Mucosa of stomach (tissue), 1 donor: Measurements from ENCODE around the gene AFG3L2.
"Not testable (repeated sequence)": the region's sequence is repeated elsewhere in the genome, so short reads cannot be mapped to it uniquely, and the experiment has no call there.

ENCODE experiments used
- H3K27me3 ChIP-seq: one replicate; pipeline ENCODE4 v1.7.0; 2013; ENCODE audit warnings: mild to moderate bottlenecking, low read length; ENCODE audit not compliant: control insufficient read depth, insufficient read depth
- H3K36me3 ChIP-seq: one replicate; pipeline ENCODE4 v1.7.0; 2013; ENCODE audit warnings: low read length; ENCODE audit not compliant: control insufficient read depth, insufficient read depth
- H3K4me1 ChIP-seq: one replicate; pipeline ENCODE4 v1.7.0; 2013; ENCODE audit warnings: mild to moderate bottlenecking, low read length; ENCODE audit not compliant: control insufficient read depth, insufficient read depth
- H3K4me3 ChIP-seq: one replicate; pipeline ENCODE4 v1.7.0; 2013; ENCODE audit warnings: low read length
- H3K9ac ChIP-seq: one replicate; pipeline ENCODE4 v1.7.0; 2013; ENCODE audit warnings: mild to moderate bottlenecking, low read length, moderate library complexity
- H3K9me3 ChIP-seq: one replicate; pipeline ENCODE4 v1.7.0; 2013; ENCODE audit warnings: mild to moderate bottlenecking, low read length, moderate library complexity; ENCODE audit not compliant: control insufficient read depth
- donor health status: Pancreatic carcinoma.

AFG3L2 gene

DNA sequence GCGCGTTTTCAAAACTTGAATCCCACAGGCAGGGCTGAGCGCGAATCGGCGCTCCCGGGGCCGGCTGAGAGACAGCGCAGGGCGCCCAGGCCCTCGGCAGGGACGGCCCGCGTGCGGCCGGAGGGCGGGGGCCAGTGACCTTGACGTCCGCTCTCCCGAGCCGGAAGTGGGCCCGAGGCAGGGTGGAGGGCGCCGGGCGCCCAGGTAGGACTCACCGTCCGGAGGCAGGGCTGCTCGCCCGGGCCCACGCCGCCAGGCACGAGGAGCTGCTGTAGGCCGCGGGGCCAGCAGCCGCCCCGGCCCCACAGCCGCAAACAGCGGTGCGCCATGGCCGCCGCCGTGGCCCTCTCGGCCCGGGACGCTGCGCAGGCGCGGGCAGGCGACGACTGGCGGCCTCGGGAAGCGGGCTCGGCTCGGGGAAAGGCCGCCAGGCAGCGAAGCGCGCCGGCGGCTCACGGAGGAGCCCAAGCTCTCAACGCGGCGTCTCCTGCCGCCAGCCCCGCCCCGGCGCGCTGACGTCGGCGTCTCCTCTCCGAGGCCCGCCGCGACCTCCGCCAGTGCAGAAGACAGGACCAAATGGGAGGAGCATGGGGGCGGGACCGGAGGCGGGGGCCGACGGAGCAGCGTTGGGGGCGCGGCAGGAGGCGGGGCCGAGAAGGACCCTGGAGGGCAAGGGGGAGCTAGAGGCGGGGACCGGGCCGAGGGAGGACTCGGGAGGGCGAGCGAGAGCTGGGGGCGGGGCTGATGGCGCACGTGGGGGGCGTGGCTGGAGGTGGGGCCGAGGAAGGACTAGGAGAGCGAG is at the start of gene AFG3L2:
TSS of gene AFG3L2 (minus strand) at position 474 of the 802 bp plus-strand sequence. CDS start at position 329, 145 bp downstream.
- Histone ChIP-seq H3K4me3 (peak within 1 kb of the TSS; percentile 92), H3K9ac (peak within 1 kb of the TSS; percentile 94), H3K9me3 (no peaks in the 10 kb centered on the region), H3K36me3 (no peaks in the 10 kb centered on the region), H3K27me3 (no peaks in the 10 kb centered on the region), H3K4me1 (peaks cover 40% of the 10 kb centered on the region)

GRCh38 chr18:12424252-12424651 is 47.2 kb upstream of the AFG3L2 start:
- H3K27me3 ChIP-seq: no peaks in the 10 kb centered on the region
- H3K9ac ChIP-seq: no peak overlapping the region
- peaks cover 4% of the 10 kb centered on the region for H3K4me1 ChIP-seq
- no peaks in the 10 kb centered on the region for H3K9me3 ChIP-seq
- H3K36me3 ChIP-seq: no peaks in the 10 kb centered on the region
- no peak overlapping the region for H3K4me3 ChIP-seq

DNA sequence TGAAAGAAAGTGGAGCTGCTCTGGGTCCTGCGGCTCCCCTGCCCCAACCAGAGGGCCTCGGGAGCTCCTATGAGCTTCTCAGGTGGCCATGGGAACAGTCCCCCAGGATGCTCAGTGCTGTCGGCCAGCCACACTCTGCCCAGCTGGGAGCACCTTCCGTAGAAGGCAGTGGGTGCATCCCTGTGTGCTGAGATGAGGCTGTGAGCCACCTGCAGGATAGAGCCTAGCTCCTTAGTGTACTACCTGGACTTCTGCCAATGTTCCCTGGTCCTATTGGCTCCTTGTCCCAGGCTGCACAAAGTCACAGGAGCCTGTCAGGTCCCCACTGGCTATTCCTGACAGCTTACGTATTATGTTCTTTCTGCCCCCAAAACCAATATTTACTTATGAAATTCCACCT is 46.8 kb upstream of the AFG3L2 start:
- peaks cover 4% of the 10 kb centered on the region for H3K4me1 ChIP-seq
- no peak overlapping the region for H3K9ac ChIP-seq
- no peaks in the 10 kb centered on the region for H3K36me3 ChIP-seq

GRCh38 chr18:12423393-12423792 is 46.4 kb upstream of the AFG3L2 start:
- no peak overlapping the region for H3K9ac ChIP-seq
- no peaks in the 10 kb centered on the region for H3K36me3 ChIP-seq
- H3K9me3 ChIP-seq: no peaks in the 10 kb centered on the region
- no peak overlapping the region for H3K4me3 ChIP-seq
- peaks cover 4% of the 10 kb centered on the region for H3K4me1 ChIP-seq
- H3K27me3 ChIP-seq: no peaks in the 10 kb centered on the region

More for the DNA sequence above, 46.8 kb upstream of the AFG3L2 start:
- Histone ChIP-seq H3K27me3 (no peaks in the 10 kb centered on the region), H3K4me3 (no peak overlapping the region), H3K9me3 (no peaks in the 10 kb centered on the region)

DNA sequence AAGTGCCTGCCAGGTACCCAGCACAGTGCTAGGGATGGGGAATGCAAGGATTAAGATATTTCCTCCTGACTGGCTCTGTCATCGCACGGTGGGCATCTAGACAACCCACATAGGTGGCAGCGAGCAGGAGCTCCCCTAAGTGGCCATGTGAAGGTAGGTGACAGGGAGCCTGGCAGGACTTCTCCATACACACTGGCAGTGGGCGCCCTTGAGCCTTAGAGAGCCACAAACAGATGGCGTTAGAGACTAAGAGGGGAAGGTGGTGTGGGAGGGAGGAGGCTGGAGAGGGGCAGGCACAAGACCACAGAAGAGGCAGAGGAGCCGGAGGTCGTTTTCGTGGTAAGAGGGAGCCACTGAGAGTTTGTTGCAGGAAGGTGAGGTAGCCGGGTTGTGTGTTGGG is 45.9 kb upstream of the AFG3L2 start:
- no peaks in the 10 kb centered on the region for H3K27me3 ChIP-seq

GRCh38 chr18:12421732-12422131 is 44.7 kb upstream of the AFG3L2 start:
- H3K36me3 ChIP-seq: no peaks in the 10 kb centered on the region
- H3K9ac ChIP-seq: no peak overlapping the region
- no peak overlapping the region for H3K4me3 ChIP-seq
- no peaks in the 10 kb centered on the region for H3K27me3 ChIP-seq
- no peaks in the 10 kb centered on the region for H3K9me3 ChIP-seq
- peaks cover 4% of the 10 kb centered on the region for H3K4me1 ChIP-seq

More for the DNA sequence above, 45.9 kb upstream of the AFG3L2 start:
- Histone ChIP-seq H3K9me3 (no peaks in the 10 kb centered on the region), H3K9ac (no peak overlapping the region), H3K4me3 (no peak overlapping the region), H3K36me3 (no peaks in the 10 kb centered on the region), H3K4me1 (peaks cover 4% of the 10 kb centered on the region)

- H3K9me3 ChIP-seq: no peaks in the 10 kb centered on the region
- no peaks in the 10 kb centered on the region for H3K36me3 ChIP-seq
- H3K27me3 ChIP-seq: no peaks in the 10 kb centered on the region
- H3K4me1 ChIP-seq: peaks cover 4% of the 10 kb centered on the region
- H3K9ac ChIP-seq: no peak overlapping the region
- H3K4me3 ChIP-seq: no peak overlapping the region
These were observed 43.9 kb upstream of the AFG3L2 start for GRCh38 chr18:12420821-12421421.

DNA sequence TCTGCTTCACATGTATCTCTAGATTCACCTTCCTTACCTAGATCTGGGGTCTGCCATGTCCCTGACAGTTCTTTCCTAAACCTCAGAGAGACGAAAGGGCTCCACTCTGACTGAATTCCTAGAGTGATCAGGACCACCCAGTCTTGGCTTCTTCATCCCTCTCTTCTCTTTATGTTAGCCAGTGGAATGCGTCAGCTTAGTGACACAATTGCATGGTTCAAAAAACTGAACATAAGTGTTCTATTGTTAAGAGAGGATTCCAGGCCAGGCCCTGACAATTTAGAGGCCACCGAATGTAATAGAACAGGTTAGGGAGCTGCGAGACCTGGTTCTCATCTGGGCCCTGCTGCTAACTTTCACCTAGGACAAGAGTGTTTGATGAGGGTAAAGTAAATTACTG is 40.7 kb upstream of the AFG3L2 start:
- no peak overlapping the region for H3K9ac ChIP-seq
- H3K9me3 ChIP-seq: no peaks in the 10 kb centered on the region
- no peak overlapping the region for H3K4me3 ChIP-seq
- H3K36me3 ChIP-seq: no peaks in the 10 kb centered on the region
- H3K4me1 ChIP-seq: peaks cover 4% of the 10 kb centered on the region
- no peaks in the 10 kb centered on the region for H3K27me3 ChIP-seq

- Histone ChIP-seq H3K4me3 (no peak overlapping the region), H3K4me1 (peaks cover 4% of the 10 kb centered on the region), H3K9me3 (no peaks in the 10 kb centered on the region), H3K9ac (no peak overlapping the region), H3K36me3 (no peaks in the 10 kb centered on the region), H3K27me3 (no peaks in the 10 kb centered on the region)
These were observed 39.2 kb upstream of the AFG3L2 start for GRCh38 chr18:12416098-12416729.

DNA sequence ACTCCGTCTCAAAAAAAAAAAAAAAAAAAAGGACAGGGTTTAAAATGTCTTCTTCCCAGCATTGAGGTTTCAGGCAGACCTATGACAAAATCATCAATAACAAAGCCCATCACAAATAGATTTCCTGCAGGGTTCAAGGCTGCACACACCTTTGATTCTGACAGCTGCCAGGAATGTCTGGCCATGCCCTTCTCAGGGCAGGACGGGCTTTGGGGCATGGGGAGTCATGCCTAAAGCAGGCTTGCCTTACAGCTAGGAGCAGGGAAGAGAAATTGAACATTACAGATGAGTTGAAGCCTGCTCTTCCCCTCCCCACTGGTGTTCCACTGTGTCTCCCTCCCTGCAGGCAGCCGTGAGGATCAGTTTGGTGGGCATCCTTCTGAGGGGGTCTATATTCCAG is 34.4 kb upstream of the AFG3L2 start:
- Histone ChIP-seq H3K9ac (no peak overlapping the region), H3K4me1 (peaks cover 15% of the 10 kb centered on the region), H3K4me3 (no peak overlapping the region), H3K9me3 (no peaks in the 10 kb centered on the region), H3K36me3 (no peaks in the 10 kb centered on the region), H3K27me3 (peaks cover 6% of the 10 kb centered on the region)

DNA sequence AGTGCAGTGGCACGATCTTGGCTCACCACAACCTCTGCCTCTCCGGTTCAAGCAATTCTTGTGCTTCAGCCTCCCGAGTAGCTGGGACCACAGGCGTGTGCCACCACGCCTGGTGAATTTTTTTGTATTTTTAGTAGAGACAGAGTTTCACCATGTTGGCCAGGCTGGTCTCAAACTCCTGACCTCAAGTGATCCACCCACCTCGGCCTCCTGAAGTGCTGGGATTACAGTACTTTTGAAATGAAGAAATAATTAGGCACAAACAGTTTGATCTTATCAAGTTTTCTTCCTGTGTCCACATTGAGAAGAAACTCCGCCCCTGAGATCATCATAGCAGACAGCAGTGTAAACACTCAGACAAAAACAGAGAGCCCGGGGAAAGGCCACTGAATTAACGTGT is 33.7 kb upstream of the AFG3L2 start:
- H3K27me3 ChIP-seq: peaks cover 13% of the 10 kb centered on the region
- H3K4me1 ChIP-seq: peaks cover 22% of the 10 kb centered on the region
- not testable (repeated sequence) for H3K9me3 ChIP-seq, H3K36me3 ChIP-seq, H3K4me3 ChIP-seq, H3K9ac ChIP-seq

DNA sequence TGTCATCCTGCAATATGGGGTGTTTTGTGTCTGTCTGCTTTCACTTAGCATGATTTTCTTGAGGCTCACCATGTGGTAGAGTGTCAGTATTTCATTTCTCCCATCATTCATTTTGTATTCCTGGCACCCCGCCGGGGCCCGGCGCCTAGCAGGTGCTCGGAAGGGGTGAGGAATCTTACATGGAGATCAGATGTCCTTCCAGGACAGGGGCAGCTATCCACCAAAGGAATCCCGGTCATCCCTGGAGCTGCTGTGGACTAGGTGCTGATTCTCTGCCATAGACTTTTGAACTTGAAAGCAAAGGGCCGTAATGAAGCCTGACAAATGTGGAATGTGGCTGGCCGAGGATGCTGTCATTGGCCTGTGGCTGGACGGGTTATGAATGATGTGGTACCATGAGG is 33.1 kb upstream of the AFG3L2 start:
- no peaks in the 10 kb centered on the region for H3K9me3 ChIP-seq

More for the DNA sequence above, 33.1 kb upstream of the AFG3L2 start:
- no peak overlapping the region for H3K9ac ChIP-seq
- H3K36me3 ChIP-seq: no peaks in the 10 kb centered on the region
- H3K27me3 ChIP-seq: peaks cover 14% of the 10 kb centered on the region
- peaks cover 22% of the 10 kb centered on the region for H3K4me1 ChIP-seq
- H3K4me3 ChIP-seq: no peak overlapping the region
